BLaER1 treated with 17β-estradiol and CSF1 and Interleukin-3, amounts not matched to agents 10 nM and 100 nM (cell line): ENCODE measurements around the gene CTBP2.

Source experiments
- H3K27ac ChIP-seq, 11 experiments: shearing (Covaris generic); formaldehyde crosslinking; 2 replicates each; pipeline ENCODE4 v1.8.1; 2022
- H3K27me3 ChIP-seq, 11 experiments: shearing (Covaris generic); formaldehyde crosslinking; 2 replicates each; pipeline ENCODE4 v1.8.1; 2022
- H3K36me3 ChIP-seq, 11 experiments: shearing (Covaris generic); formaldehyde crosslinking; 2 replicates each; pipeline ENCODE4 v1.8.1; 2022
- H3K4me1 ChIP-seq, 10 experiments: shearing (Covaris generic); formaldehyde crosslinking; 2 replicates each; pipeline ENCODE4 v1.8.1; 2022
- H3K4me2 ChIP-seq, 11 experiments: shearing (Covaris generic); formaldehyde crosslinking; 2 replicates each; pipeline ENCODE4 v1.8.1; 2022
- H3K4me3 ChIP-seq, 10 experiments: shearing (Covaris generic); formaldehyde crosslinking; 2 replicates each; pipeline ENCODE4 v1.8.1; 2022
- H3K9ac ChIP-seq, 11 experiments: shearing (Covaris generic); formaldehyde crosslinking; 2 replicates each; pipeline ENCODE4 v1.8.1; 2022
- H3K9me3 ChIP-seq, 11 experiments: shearing (Covaris generic); formaldehyde crosslinking; replicated peaks in 1 of 11; 2 replicates each; pipeline ENCODE4 v1.8.1; 2022
- H4K20me1 ChIP-seq, 11 experiments: shearing (Covaris generic); formaldehyde crosslinking; 2 replicates each; pipeline ENCODE4 v1.8.1; 2022
- Cebpa-rat ChIP-seq, 11 experiments: shearing (Covaris generic); IDR thresholded peaks; 2 replicates each; pipeline ENCODE4 v1.8.1; 2022

Gene CTBP2

GRCh38 chr10:125159932-125160855 lies at the start of gene CTBP2:
TSS of gene CTBP2 (minus strand) at chr10:125160563.
- peaks cover 29 to 38% (median 36%) of the 10 kb centered on the region in 11 experiments for H4K20me1 ChIP-seq
- peak within 1 kb of the TSS; percentile 90 to 99 (median 98) for H3K27ac ChIP-seq
- H3K4me1 ChIP-seq: peaks cover 36 to 51% (median 44%) of the 10 kb centered on the region in 10 experiments
- H3K27me3 ChIP-seq: peaks cover 0 to 3% (median 0%) of the 10 kb centered on the region in 11 experiments; a peak in 1 of 22 replicates
- H3K9ac ChIP-seq: peak within 1 kb of the TSS; percentile 96 to 99 (median 99)
- TF ChIP-seq Cebpa-rat (IDR thresholded peaks at IDR 0.05): no peak
- H3K4me3 ChIP-seq: peak within 1 kb of the TSS; percentile 82 to 96 (median 90)
- H3K4me2 ChIP-seq: peak within 1 kb of the TSS; percentile 88 to 100 (median 96)
- H3K9me3 ChIP-seq: no peaks in the 10 kb centered on the region
- H3K36me3 ChIP-seq: no peaks in the 10 kb centered on the region; a peak in 2 of 22 replicates

- Histone ChIP-seq H3K27me3 (no peaks in the 10 kb centered on the region), H4K20me1 (no peaks in the 10 kb centered on the region), H3K27ac (no peak overlapping the region), H3K4me1 (peaks cover 6 to 19% (median 14%) of the 10 kb centered on the region in 10 experiments; a peak in 18 of 20 replicates), H3K36me3 (no peaks in the 10 kb centered on the region), H3K4me2 (peak overlapping the region; percentile 6 to 62 (median 44); a peak in 19 of 22 replicates), H3K4me3 (no peak overlapping the region), H3K9ac (no peak overlapping the region), H3K9me3 (peaks cover 6 to 16% (median 11%) of the 10 kb centered on the region in 11 experiments; a peak in 14 of 22 replicates)
- no peak for TF ChIP-seq Cebpa-rat (IDR thresholded peaks at IDR 0.05)
These were observed 49.4 kb upstream of the CTBP2 start for GRCh38 chr10:125209591-125210355.

GRCh38 chr10:125208854-125209565 lies 48.6 kb upstream of the CTBP2 start:
- no peaks in the 10 kb centered on the region for H3K27me3 ChIP-seq
- H3K9ac ChIP-seq: no peak overlapping the region
- no peak overlapping the region for H3K4me3 ChIP-seq
- TF ChIP-seq Cebpa-rat (IDR thresholded peaks at IDR 0.05): no peak
- peak overlapping the region; percentile 6 to 62 (median 44); a peak in 19 of 22 replicates for H3K4me2 ChIP-seq
- no peaks in the 10 kb centered on the region for H4K20me1 ChIP-seq
- H3K27ac ChIP-seq: no peak overlapping the region
- H3K36me3 ChIP-seq: no peaks in the 10 kb centered on the region
- H3K9me3 ChIP-seq: peaks cover 6 to 16% (median 11%) of the 10 kb centered on the region in 11 experiments; a peak in 14 of 22 replicates
- H3K4me1 ChIP-seq: peaks cover 6 to 19% (median 14%) of the 10 kb centered on the region in 10 experiments; a peak in 18 of 20 replicates

- H3K27me3 ChIP-seq: no peaks in the 10 kb centered on the region
These were observed 46.3 kb upstream of the CTBP2 start for GRCh38 chr10:125206623-125207022.

GRCh38 chr10:125205431-125205830 lies 45.1 kb upstream of the CTBP2 start:
- H3K9ac ChIP-seq: no peak overlapping the region
- H3K27me3 ChIP-seq: no peaks in the 10 kb centered on the region
- no peak for TF ChIP-seq Cebpa-rat (IDR thresholded peaks at IDR 0.05)
- H3K4me2 ChIP-seq: no peak overlapping the region
- peaks cover 15 to 32% (median 27%) of the 10 kb centered on the region in 10 experiments for H3K4me1 ChIP-seq
- H3K36me3 ChIP-seq: no peaks in the 10 kb centered on the region
- H3K27ac ChIP-seq: no peak overlapping the region
- H3K9me3 ChIP-seq: peaks cover 0 to 1% (median 0%) of the 10 kb centered on the region in 11 experiments; a peak in 1 of 22 replicates
- H3K4me3 ChIP-seq: no peak overlapping the region
- no peaks in the 10 kb centered on the region for H4K20me1 ChIP-seq

More at GRCh38 chr10:125206623-125207022, 46.3 kb upstream of the CTBP2 start:
- Histone ChIP-seq H3K27ac (no peak overlapping the region), H3K4me3 (no peak overlapping the region), H3K9me3 (peaks cover 5 to 13% (median 10%) of the 10 kb centered on the region in 11 experiments; a peak in 14 of 22 replicates), H3K4me1 (peaks cover 6 to 20% (median 15%) of the 10 kb centered on the region in 10 experiments; a peak in 19 of 20 replicates), H3K36me3 (no peaks in the 10 kb centered on the region), H3K9ac (no peak overlapping the region), H4K20me1 (no peaks in the 10 kb centered on the region), H3K4me2 (no peak overlapping the region)
- TF ChIP-seq Cebpa-rat (IDR thresholded peaks at IDR 0.05): no peak

- Histone ChIP-seq H3K4me3 (no peak overlapping the region), H3K36me3 (no peaks in the 10 kb centered on the region), H4K20me1 (no peaks in the 10 kb centered on the region), H3K4me2 (no peak overlapping the region), H3K4me1 (peaks cover 15 to 27% (median 22%) of the 10 kb centered on the region in 10 experiments), H3K9me3 (no peaks in the 10 kb centered on the region), H3K27me3 (no peaks in the 10 kb centered on the region), H3K27ac (no peak overlapping the region), H3K9ac (no peak overlapping the region)
- TF ChIP-seq Cebpa-rat (IDR thresholded peaks at IDR 0.05): no peak
These were observed 44.0 kb upstream of the CTBP2 start for GRCh38 chr10:125204400-125204799.

GRCh38 chr10:125203186-125203800 lies 42.9 kb upstream of the CTBP2 start:
- Histone ChIP-seq H3K4me2 (no peak overlapping the region), H3K4me1 (peaks cover 10 to 21% (median 16%) of the 10 kb centered on the region in 10 experiments; a peak in 19 of 20 replicates), H3K27me3 (no peaks in the 10 kb centered on the region), H3K27ac (no peak overlapping the region), H3K9ac (no peak overlapping the region), H3K4me3 (no peak overlapping the region), H3K9me3 (no peaks in the 10 kb centered on the region), H4K20me1 (no peaks in the 10 kb centered on the region), H3K36me3 (no peaks in the 10 kb centered on the region)
- TF ChIP-seq Cebpa-rat (IDR thresholded peaks at IDR 0.05): no peak
